Neural cell (in vitro differentiated cells): ENCODE data around the gene PRKCE. TPM values are rescaled to one million over a fixed set of nuclear protein-coding genes. Genes with fewer than 3 reads are reported as not detected.

Source experiments
- H2AFZ ChIP-seq: fragments of 200-600, 300-800 bp; sonication (generic), shearing (Covaris generic); 2 replicates; pipeline ENCODE4 v1.6.0; 2014; ENCODE audit warnings: low read depth, mild to moderate bottlenecking, antibody characterized with exemption, low read length, moderate library complexity
- H3F3A ChIP-seq: fragments of 200-600 bp; shearing (Covaris generic); 2 replicates; pipeline ENCODE4 v1.6.1; 2016; ENCODE audit warnings: mild to moderate bottlenecking, moderate library complexity, mixed read lengths, antibody characterized with exemption, low read length; ENCODE audit not compliant: insufficient read depth, poor library complexity, severe bottlenecking
- H3K27ac ChIP-seq: fragments of 200-600, 300-800 bp; sonication (generic), shearing (Covaris generic); 2 replicates; pipeline ENCODE4 v1.5.1; 2014; ENCODE audit warnings: mild to moderate bottlenecking, low read length, moderate library complexity
- H3K27me3 ChIP-seq: fragments of 300-800, 200-600 bp; sonication (generic), shearing (Covaris generic); 2 replicates; pipeline ENCODE4 v1.6.0; 2014; ENCODE audit warnings: mild to moderate bottlenecking, low read depth, low read length, moderate library complexity; ENCODE audit not compliant: insufficient read depth
- H3K36me3 ChIP-seq: fragments of 300-800, 200-600 bp; sonication (generic), shearing (Covaris generic); 2 replicates; pipeline ENCODE4 v1.5.1; 2014; ENCODE audit warnings: mild to moderate bottlenecking, antibody characterized with exemption, low read length, moderate library complexity; ENCODE audit not compliant: insufficient read depth
- H3K4me2 ChIP-seq: fragments of 300-800, 200-600 bp; sonication (generic), shearing (Covaris generic); 2 replicates; pipeline ENCODE4 v1.6.0; 2014; ENCODE audit warnings: mild to moderate bottlenecking, low read length
- H3K4me3 ChIP-seq: fragments of 300-800, 200-600 bp; sonication (generic), shearing (Covaris generic); 2 replicates; pipeline ENCODE4 v1.5.1; 2014; ENCODE audit warnings: mild to moderate bottlenecking, low read length, moderate library complexity
- H3K79me2 ChIP-seq: fragments of 200-600 bp; shearing (Covaris generic); replicated peaks from 2 replicates; pipeline ENCODE4 v1.6.0; 2014; ENCODE audit warnings: mild to moderate bottlenecking, low read length, moderate library complexity; ENCODE audit not compliant: insufficient read depth
- H3K9ac ChIP-seq: fragments of 300-800, 200-600 bp; sonication (generic), shearing (Covaris generic); 2 replicates; pipeline ENCODE4 v1.6.1; 2016; ENCODE audit warnings: mild to moderate bottlenecking, low read length, mixed read lengths
- H3K9me2 ChIP-seq: fragments of 200-600 bp; shearing (Covaris generic); 2 replicates; pipeline ENCODE4 v1.6.1; 2016; ENCODE audit warnings: mild to moderate bottlenecking, low read length, mixed read lengths; ENCODE audit not compliant: insufficient read depth
- H3K9me3 ChIP-seq: fragments of 200-600, 300-800 bp; sonication (generic), shearing (Covaris generic); 2 replicates; pipeline ENCODE4 v1.6.1; 2016; ENCODE audit warnings: mild to moderate bottlenecking, mixed run types, low read length, moderate library complexity, mixed read lengths
- H4K20me1 ChIP-seq: fragments of 200-600 bp; shearing (Covaris generic); 2 replicates; pipeline ENCODE4 v1.6.1; 2016; ENCODE audit warnings: mild to moderate bottlenecking, mixed run types; ENCODE audit not compliant: insufficient read depth
- CTCF ChIP-seq: fragments of 450-650 bp; IDR thresholded peaks from 2 replicates; pipeline ENCODE4 v1.5.1; 2014; ENCODE audit warnings: antibody characterized with exemption, mild to moderate bottlenecking, moderate library complexity; ENCODE audit not compliant: poor library complexity, severe bottlenecking
- EP300 ChIP-seq: fragments of 450-650 bp; conservative IDR thresholded peaks from 2 replicates; pipeline ENCODE4 v1.6.1; 2014; ENCODE audit warnings: antibody characterized with exemption, mild to moderate bottlenecking, moderate library complexity; ENCODE audit not compliant: poor library complexity, severe bottlenecking
- EZH2 ChIP-seq: fragments of 200-600, 300-800 bp; shearing (Covaris generic), sonication (generic); IDR thresholded peaks from 2 replicates; pipeline ENCODE4 v1.6.1; 2014; ENCODE audit warnings: antibody characterized with exemption, low read length, borderline replicate concordance, mild to moderate bottlenecking; ENCODE audit not compliant: insufficient read depth, poor library complexity, severe bottlenecking
- MXI1 ChIP-seq: fragments of 450-650 bp; conservative IDR thresholded peaks from 2 replicates; pipeline ENCODE4 v1.6.1; 2014; ENCODE audit warnings: antibody characterized with exemption, mild to moderate bottlenecking; ENCODE audit not compliant: poor library complexity, severe bottlenecking
- POLR2AphosphoS5 ChIP-seq: IDR thresholded peaks from 2 replicates; pipeline ENCODE4 v1.6.1; 2012
- RAD21 ChIP-seq: fragments of 450-650 bp; conservative IDR thresholded peaks from 2 replicates; pipeline ENCODE4 v1.6.1; 2014; ENCODE audit warnings: antibody characterized with exemption, mild to moderate bottlenecking, moderate library complexity
- REST ChIP-seq: IDR thresholded peaks from 2 replicates; pipeline ENCODE4 v1.6.1; 2012; ENCODE audit warnings: borderline replicate concordance
- SMC3 ChIP-seq: fragments of 450-650 bp; conservative IDR thresholded peaks from 2 replicates; pipeline ENCODE4 v1.6.1; 2014; ENCODE audit warnings: antibody characterized with exemption, mild to moderate bottlenecking, moderate library complexity; ENCODE audit not compliant: poor library complexity
- TAF1 ChIP-seq: IDR thresholded peaks from 2 replicates; pipeline ENCODE4 v1.6.1; 2012; ENCODE audit warnings: low read depth
- polyA plus RNA-seq: library from polyadenylated mRNA; depleted of rRNA; stranded (reverse); fragments of >200 nt; gene quantifications from 2 replicates; pipeline ENCODE4 v1.2.3, GENCODE V29; 2014

PRKCE gene
- polyA plus RNA-seq, 1 donor from 2014 or later: 5.4 TPM

GRCh38 chr2:46157072-46157965 lies 505.8 kb downstream of the PRKCE start:
- Histone ChIP-seq H3K27ac (no peak overlapping the region), H4K20me1 (no peaks in the 10 kb centered on the region), H3K27me3 (no peaks in the 10 kb centered on the region), H3K79me2 (no peaks in the 10 kb centered on the region), H2AFZ (no peak overlapping the region), H3K9me2 (no peaks in the 10 kb centered on the region), H3K4me3 (no peak overlapping the region), H3K36me3 (no peaks in the 10 kb centered on the region), H3K4me2 (no peak overlapping the region), H3K9me3 (no peaks in the 10 kb centered on the region), H3K9ac (no peak overlapping the region), H3F3A (no peaks in the 10 kb centered on the region)
- TF ChIP-seq MXI1 (no peak), EP300 (no peak), TAF1 (no peak), RAD21 (no peak), REST (no peak), SMC3 (no peak), EZH2 (no peak), CTCF (no peak), POLR2AphosphoS5 (no peak)

- no peak overlapping the region for H3K4me2 ChIP-seq
- H3K9ac ChIP-seq: no peak overlapping the region
- no peaks in the 10 kb centered on the region for H3K9me3 ChIP-seq
- no peaks in the 10 kb centered on the region for H3K27me3 ChIP-seq
- no peaks in the 10 kb centered on the region for H4K20me1 ChIP-seq
- H3K36me3 ChIP-seq: no peaks in the 10 kb centered on the region
- no peaks in the 10 kb centered on the region for H3K9me2 ChIP-seq
- TF ChIP-seq EZH2: no peak
- TF ChIP-seq RAD21: no peak
- TF ChIP-seq TAF1: no peak
- no peak for TF ChIP-seq CTCF
- no peak for TF ChIP-seq EP300
- TF ChIP-seq REST: no peak
- no peak for TF ChIP-seq SMC3
- no peak for TF ChIP-seq POLR2AphosphoS5
- TF ChIP-seq MXI1: no peak
- no peaks in the 10 kb centered on the region for H3F3A ChIP-seq
- H3K4me3 ChIP-seq: no peak overlapping the region
- H3K27ac ChIP-seq: no peak overlapping the region
- no peak overlapping the region for H2AFZ ChIP-seq
- H3K79me2 ChIP-seq: no peaks in the 10 kb centered on the region
Observed at GRCh38 chr2:46157966-46158310, 506.5 kb downstream of the PRKCE start.
